ENCODE results near the gene C14orf180. TPM values are rescaled to one million over a fixed set of nuclear protein-coding genes. Genes with fewer than 3 reads are reported as not detected.
A peak's percentile ranks its signal among the peaks of the same experiment; 100 is the strongest.
"Not testable (repeated sequence)": the region's sequence is repeated elsewhere in the genome, so short reads cannot be mapped to it uniquely, and the experiment has no call there.

Gene C14orf180
- total RNA-seq, 1 donor from 2014 or later: not detected

DNA sequence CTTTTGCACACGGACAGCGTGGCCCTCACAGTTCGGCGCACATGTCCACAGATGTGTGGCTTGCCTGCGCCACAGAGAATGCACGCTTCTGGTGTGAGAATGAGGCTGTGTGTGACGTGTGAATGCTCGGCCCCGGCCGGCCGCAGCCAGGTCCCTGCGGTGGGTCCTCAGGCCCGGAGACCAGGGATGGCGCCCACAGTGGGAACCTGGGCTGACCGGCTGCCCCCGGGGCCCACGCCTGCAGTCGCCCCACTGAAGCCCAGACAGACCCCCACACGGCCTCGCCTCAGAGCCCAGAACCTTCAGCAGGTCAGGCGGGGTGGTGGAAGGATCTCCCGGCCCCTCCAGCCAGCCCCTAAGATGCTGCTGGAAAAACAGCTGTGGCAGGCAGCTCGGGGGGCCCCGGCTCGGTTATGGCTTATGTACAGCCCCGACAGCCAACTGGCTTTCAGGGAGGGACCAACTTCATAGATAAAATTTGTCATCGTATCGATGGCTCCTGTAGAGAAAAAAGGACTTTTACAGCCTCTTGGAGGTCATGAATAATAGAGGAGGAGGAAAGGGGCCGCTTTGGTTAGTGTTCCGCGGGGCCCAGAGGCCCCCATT is 4.5 kb upstream of the C14orf180 start:
- DNase-seq (ENCODE audit: low read depth): no peak
- TF ChIP-seq, protein P1, sequence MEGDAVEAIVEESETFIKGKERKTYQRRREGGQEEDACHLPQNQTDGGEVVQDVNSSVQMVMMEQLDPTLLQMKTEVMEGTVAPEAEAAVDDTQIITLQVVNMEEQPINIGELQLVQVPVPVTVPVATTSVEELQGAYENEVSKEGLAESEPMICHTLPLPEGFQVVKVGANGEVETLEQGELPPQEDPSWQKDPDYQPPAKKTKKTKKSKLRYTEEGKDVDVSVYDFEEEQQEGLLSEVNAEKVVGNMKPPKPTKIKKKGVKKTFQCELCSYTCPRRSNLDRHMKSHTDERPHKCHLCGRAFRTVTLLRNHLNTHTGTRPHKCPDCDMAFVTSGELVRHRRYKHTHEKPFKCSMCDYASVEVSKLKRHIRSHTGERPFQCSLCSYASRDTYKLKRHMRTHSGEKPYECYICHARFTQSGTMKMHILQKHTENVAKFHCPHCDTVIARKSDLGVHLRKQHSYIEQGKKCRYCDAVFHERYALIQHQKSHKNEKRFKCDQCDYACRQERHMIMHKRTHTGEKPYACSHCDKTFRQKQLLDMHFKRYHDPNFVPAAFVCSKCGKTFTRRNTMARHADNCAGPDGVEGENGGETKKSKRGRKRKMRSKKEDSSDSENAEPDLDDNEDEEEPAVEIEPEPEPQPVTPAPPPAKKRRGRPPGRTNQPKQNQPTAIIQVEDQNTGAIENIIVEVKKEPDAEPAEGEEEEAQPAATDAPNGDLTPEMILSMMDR (conservative IDR thresholded peaks at IDR 0.05; ENCODE audit: low read depth, low read length): no peak
- no peak overlapping the region for H3K4me3 ChIP-seq (ENCODE audit: low read depth, low read length)

DNA sequence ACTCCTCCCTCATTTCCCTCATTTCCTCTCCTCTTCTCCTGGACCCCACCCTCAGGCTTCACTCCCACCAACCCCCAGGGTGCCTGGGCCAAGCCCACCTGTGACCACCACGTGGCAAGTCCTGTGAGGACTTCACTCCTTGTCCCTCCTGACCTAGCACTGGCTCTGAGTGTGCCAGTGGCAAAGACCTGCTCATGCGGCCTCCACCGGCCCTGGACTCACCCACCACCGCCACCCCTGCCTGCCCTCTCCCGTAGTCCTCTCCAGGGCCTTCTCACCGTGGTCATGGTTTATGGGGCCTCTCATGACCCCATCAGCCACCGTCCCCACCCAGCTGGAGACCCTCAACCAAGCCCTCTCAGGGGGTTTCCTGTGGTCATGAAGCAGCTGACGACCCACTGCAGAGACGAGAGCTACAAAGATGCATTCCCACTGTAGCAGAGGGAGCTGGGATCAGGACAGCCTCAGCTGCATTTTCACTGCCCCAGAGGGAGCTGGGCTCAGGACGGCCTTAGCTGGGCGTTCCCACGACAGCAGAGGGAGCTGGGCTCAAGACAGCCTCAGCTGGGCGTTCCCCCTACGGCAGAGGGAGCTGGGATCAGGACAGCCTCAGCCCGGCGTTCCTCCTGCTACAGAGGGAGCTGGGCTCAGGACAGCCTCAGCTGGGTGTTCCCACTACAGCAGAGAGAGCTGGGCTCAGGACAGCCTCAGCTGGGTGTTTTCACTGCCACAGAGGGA is 3.2 kb upstream of the C14orf180 start:
- TF ChIP-seq, protein P1 (conservative IDR thresholded peaks at IDR 0.05; ENCODE audit: low read depth, low read length): peak; percentile 17
- DNase-seq (ENCODE audit: low read depth): no peak
- H3K4me3 ChIP-seq (ENCODE audit: low read depth, low read length): no peak overlapping the region

DNA sequence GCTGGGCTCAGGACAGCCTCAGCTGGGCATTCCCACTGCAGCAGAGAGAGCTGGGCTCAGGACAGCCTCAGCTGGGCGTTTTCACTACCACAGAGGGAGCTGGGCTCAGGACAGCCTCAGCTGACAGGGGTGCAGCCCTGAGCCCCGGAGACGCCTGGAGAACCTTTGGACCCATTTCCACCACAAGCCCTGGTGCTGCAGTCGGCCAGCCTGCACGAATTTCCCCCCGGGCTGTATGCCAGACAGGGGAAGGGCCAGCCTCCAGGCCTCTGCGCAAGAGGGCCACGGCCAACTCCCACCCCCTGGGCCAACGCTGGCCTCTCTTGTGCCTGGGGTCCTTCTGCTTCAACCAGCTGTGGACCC is 2.6 kb upstream of the C14orf180 start:
- TF ChIP-seq, protein P1 (conservative IDR thresholded peaks at IDR 0.05; ENCODE audit: low read depth, low read length): no peak
- DNase-seq (ENCODE audit: low read depth): no peak
- no peak overlapping the region for H3K4me3 ChIP-seq (ENCODE audit: low read depth, low read length)

DNA sequence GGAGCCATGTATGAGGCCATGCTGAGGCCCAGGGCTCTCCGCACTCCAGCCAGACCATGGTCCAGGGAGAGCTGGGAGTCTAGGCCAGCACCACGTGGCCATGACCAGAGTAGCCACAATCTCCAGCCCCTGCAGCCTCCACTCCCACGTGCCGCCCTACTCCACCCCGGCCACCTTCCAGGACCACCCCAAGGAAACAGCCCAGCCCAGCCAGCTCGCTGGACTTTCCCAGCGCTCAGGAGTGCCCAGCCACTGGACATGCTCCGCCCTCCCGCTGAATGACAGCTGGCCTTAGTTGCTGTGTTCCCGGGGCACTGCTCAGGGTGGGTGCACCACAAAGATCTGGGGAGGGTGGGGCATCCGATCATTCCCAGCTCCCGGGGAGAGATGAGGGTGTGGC is 2.1 kb upstream of the C14orf180 start:
- TF ChIP-seq, protein P1 (conservative IDR thresholded peaks at IDR 0.05; ENCODE audit: low read depth, low read length): no peak
- no peak overlapping the region for H3K4me3 ChIP-seq (ENCODE audit: low read depth, low read length)
- DNase-seq (ENCODE audit: low read depth): no peak

DNA sequence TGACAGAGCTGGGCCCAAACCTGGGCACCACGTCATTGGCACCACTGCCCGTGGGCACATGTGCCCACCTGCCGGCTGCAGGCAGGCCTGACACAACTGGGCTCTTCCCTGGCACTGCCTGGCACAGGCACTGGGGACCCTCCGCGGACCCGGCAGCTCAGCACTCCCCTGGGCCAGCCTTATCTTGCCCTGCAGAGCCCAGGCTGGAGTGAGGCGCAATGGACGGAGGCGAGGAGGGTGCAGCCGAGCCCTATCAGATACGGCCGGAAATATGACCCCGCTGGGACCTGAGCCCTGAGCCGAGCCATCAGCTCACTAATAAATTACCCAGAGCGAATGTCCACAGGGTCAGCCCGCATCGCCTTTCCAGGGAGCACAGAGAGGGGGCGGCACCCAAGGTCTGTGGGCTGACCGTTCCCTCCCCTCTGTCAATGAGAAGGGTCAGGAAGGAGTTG is 1.7 kb upstream of the C14orf180 start:
- H3K4me3 ChIP-seq (ENCODE audit: low read depth, low read length): no peak overlapping the region
- DNase-seq (ENCODE audit: low read depth): no peak
- TF ChIP-seq, protein P1 (conservative IDR thresholded peaks at IDR 0.05; ENCODE audit: low read depth, low read length): no peak

DNA sequence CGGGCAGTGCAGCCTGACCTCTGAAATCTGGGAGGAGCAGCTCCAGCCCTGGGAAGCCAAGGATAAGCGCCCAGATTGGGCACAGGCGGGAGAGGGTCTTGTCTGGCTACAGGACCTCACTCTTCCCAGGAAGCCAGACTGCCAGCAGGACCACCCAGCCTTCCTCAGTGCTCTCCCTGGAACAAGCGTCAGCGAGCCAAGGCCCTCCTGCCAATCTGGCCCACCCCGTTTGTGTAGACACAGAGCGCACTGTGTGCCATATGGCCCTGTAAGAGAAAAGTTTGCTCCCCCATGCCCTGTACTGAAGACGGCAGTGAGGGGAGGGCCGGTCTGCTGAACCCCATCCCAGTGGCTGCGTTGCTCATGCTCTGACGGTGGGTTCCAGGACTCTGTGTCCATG is 1.2 kb upstream of the C14orf180 start:
- TF ChIP-seq, protein P1 (conservative IDR thresholded peaks at IDR 0.05; ENCODE audit: low read depth, low read length): no peak
- H3K4me3 ChIP-seq (ENCODE audit: low read depth, low read length): no peak overlapping the region

DNA sequence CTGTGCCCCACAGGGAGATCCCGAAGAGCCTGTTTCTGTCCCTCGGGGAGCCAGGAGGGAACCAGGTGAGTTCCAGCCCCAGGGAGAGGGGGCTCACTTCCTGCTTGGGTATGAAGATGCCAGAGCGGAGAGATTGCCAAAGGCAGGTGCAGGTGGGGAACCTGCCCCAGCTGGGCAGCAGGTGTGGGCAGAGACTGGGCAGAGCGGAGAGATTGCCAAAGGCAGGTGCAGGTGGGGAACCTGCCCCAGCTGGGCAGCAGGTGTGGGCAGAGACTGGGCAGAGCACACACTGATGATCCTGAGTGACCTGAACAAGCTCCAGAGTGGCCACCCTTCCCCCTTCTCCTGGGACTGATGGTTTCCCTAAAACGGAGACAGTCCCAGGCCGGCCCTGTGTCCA is 375 bp downstream of the C14orf180 start:
- not testable (repeated sequence) for H3K4me3 ChIP-seq (ENCODE audit: low read depth, low read length); DNase-seq (ENCODE audit: low read depth)

More for the DNA sequence above, 1.2 kb upstream of the C14orf180 start:
- no peak for DNase-seq (ENCODE audit: low read depth)
